Suprapubic skin (tissue), 4 donors: ENCODE results near the gene CIRBP. TPM values are rescaled to one million over a fixed set of nuclear protein-coding genes. Genes with fewer than 3 reads are reported as not detected.

ENCODE experiments used
- DNase-seq, 2 donors: peaks; one replicate each; pipeline ENCODE4 v3.0.0-alpha.2; 2019; ENCODE audit warnings: low spot score in 2 of 2
- H3K27ac ChIP-seq: fragments of 200-600 bp; sonication (generic); one replicate; pipeline ENCODE4 v1.5.1; 2019
- H3K27me3 ChIP-seq: fragments of 200-600 bp; sonication (generic); one replicate; pipeline ENCODE4 v1.5.1; 2019
- H3K36me3 ChIP-seq: fragments of 200-600 bp; sonication (generic); one replicate; pipeline ENCODE4 v1.5.1; 2019
- H3K4me1 ChIP-seq: fragments of 200-600 bp; sonication (generic); one replicate; pipeline ENCODE4 v1.5.1; 2019
- H3K4me3 ChIP-seq: fragments of 200-600 bp; sonication (generic); one replicate; pipeline ENCODE4 v1.5.1; 2019; ENCODE audit warnings: mild to moderate bottlenecking
- H3K9me3 ChIP-seq: fragments of 200-600 bp; sonication (generic); one replicate; pipeline ENCODE4 v1.5.1; 2019
- EP300 ChIP-seq: sonication (generic); formaldehyde crosslinking; IDR thresholded peaks from one replicate; pipeline ENCODE4 v1.6.1; 2017; ENCODE audit warnings: antibody characterized with exemption
- POLR2A ChIP-seq, 2 donors: fragments of 450-650 bp; IDR thresholded peaks; one replicate each; pipeline ENCODE4 v1.6.1; 2017; ENCODE audit warnings: antibody characterized with exemption in 2 of 2, mild to moderate bottlenecking in 2 of 2, moderate library complexity in 2 of 2
- POLR2AphosphoS5 ChIP-seq, 3 donors: sonication (generic); formaldehyde crosslinking; IDR thresholded peaks; one replicate each; pipeline ENCODE4 v1.6.1; 2017; ENCODE audit warnings: antibody characterized with exemption in 3 of 3
- WGBS: methylation state at CpG from one replicate; pipeline ENCODE4 v1.1.5; 2018; 5-methylcytosine and 5-hydroxymethylcytosine counted together
- total RNA-seq, 4 donors: library from RNA; depleted of rRNA; stranded (reverse); fragments of >200 nt; gene quantifications; one replicate each; pipeline ENCODE4 v1.1.0, GENCODE V29; 2016
- TF ChIP-seq, protein P1 (sequence below), 2 donors: fragments of 200-600 bp in 1 of 2; fragments of 450-650 bp in 1 of 2; sonication (generic) in 1 of 2; IDR thresholded peaks; one replicate each; pipeline ENCODE4 v1.5.1; 2016 to 2019; ENCODE audit warnings: antibody characterized with exemption in 2 of 2, mild to moderate bottlenecking in 1 of 2, moderate library complexity in 1 of 2

Gene CIRBP
- total RNA-seq, 4 donors from 2014 or later: 338 to 672 (median 451) TPM

DNA sequence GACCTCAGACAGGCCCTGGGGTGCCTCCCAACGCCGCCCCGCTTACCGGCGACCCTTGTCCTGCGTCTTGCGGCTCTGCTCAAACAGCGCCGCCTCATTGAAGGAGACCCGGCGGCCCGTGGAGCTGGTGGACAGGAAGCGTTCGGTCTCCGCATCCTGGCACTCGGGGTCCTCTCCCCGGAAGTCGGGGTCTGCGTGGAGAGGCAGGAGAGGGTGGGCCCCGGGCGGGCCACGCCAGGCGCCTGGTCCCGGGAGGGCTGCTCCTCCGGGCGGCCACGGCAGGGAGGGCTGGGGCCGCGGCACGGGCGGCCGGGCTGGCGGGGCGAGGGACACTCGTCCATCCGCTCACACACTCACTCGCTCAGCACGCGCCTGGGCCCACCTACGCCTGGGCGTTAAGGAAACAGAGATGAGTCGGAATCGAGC, 34.2 kb upstream of the CIRBP start:
- TF ChIP-seq POLR2AphosphoS5 (IDR thresholded peaks at IDR 0.05): no peak
- no peak for TF ChIP-seq POLR2A (IDR thresholded peaks at IDR 0.05)
- TF ChIP-seq, protein P1, sequence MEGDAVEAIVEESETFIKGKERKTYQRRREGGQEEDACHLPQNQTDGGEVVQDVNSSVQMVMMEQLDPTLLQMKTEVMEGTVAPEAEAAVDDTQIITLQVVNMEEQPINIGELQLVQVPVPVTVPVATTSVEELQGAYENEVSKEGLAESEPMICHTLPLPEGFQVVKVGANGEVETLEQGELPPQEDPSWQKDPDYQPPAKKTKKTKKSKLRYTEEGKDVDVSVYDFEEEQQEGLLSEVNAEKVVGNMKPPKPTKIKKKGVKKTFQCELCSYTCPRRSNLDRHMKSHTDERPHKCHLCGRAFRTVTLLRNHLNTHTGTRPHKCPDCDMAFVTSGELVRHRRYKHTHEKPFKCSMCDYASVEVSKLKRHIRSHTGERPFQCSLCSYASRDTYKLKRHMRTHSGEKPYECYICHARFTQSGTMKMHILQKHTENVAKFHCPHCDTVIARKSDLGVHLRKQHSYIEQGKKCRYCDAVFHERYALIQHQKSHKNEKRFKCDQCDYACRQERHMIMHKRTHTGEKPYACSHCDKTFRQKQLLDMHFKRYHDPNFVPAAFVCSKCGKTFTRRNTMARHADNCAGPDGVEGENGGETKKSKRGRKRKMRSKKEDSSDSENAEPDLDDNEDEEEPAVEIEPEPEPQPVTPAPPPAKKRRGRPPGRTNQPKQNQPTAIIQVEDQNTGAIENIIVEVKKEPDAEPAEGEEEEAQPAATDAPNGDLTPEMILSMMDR (IDR thresholded peaks at IDR 0.05): no peak
- TF ChIP-seq EP300: no peak
- Histone ChIP-seq H3K9me3 (no peaks in the 10 kb centered on the region), H3K4me1 (peaks cover 54% of the 10 kb centered on the region), H3K27ac (no peak overlapping the region), H3K36me3 (no peaks in the 10 kb centered on the region), H3K27me3 (peaks cover 7% of the 10 kb centered on the region), H3K4me3 (no peak overlapping the region)
- 95% methylated on average over 25 of the region's 43 CpGs for WGBS
- DNase-seq: no peak

DNA sequence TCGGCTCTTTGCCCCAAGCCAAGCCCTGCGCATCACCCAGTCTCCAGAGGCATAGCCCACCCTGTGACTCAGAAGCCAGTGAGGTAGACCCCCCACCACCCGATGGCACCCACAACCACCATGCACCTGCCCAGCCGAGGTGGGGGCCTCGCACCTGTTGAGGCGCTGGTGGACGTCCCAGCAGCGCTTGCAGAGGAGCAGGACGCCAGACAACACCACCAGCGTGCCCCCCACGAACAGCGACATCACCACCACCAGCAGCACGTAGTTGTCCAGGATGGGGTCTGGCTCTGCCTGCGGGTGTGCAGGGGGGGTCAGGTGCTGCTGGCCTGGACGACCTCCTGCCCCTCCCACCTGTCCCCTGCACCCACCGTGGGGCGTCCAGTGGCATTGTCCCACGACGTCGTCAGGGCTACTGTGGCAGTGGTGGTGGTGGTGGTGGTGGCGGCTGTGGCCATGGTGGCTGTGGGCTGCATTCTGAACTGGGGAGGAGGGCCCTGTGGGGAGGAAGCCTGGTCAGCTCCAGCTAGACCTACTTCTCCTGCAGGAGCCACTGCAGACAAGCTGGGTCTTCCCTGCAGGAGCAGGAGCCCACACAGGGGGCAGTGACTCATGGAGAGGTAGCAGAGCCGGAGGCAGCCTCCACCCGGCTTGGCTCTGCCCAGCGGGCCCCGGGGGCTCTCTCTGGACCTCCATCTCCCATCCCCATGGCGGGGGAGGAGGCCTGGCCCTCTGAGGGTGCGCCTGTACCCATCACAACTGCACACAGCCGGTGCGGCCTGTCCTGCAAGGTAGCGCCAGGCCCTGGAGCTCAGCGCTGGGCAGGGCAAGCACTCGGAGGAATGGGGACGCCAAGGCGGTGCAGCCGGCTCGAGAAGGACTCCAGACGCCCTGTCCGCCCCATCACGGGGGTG, 33.2 kb upstream of the CIRBP start:
- H3K27ac ChIP-seq: peak overlapping the region; percentile 19
- H3K9me3 ChIP-seq: no peaks in the 10 kb centered on the region
- H3K4me3 ChIP-seq: peak overlapping the region; percentile 71
- no peak for DNase-seq
- H3K36me3 ChIP-seq: no peaks in the 10 kb centered on the region
- 80% methylated on average over 5 of the region's 39 CpGs for WGBS
- TF ChIP-seq, protein P1 (IDR thresholded peaks at IDR 0.05): no peak
- TF ChIP-seq EP300: no peak
- TF ChIP-seq POLR2A (IDR thresholded peaks at IDR 0.05): no peak
- TF ChIP-seq POLR2AphosphoS5 (IDR thresholded peaks at IDR 0.05): no peak
- H3K27me3 ChIP-seq: peaks cover 7% of the 10 kb centered on the region
- peaks cover 63% of the 10 kb centered on the region for H3K4me1 ChIP-seq

DNA sequence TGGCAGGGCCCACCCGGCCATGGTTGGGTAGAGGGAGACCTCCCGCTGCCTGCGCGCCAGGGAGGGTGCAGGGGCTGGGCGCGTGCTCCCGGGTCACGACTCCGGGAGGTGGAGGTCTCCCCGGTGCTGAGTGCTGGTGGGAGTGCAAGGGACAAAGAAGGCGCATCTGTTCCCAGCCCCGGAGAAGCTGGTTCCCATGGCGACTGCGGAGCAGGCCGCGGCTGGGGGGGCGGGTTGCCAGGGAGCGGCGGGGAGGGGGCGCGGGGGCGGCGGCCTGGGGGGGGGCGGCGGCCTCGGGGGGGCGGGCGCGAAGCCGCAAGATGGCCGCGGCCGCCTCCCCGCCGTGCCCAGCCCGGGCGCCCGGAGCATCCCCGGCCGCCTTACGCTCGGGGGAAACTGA, 32.6 kb upstream of the CIRBP start:
- peak overlapping the region; percentile 19 for H3K27ac ChIP-seq
- H3K27me3 ChIP-seq: peaks cover 7% of the 10 kb centered on the region
- H3K9me3 ChIP-seq: no peaks in the 10 kb centered on the region
- H3K4me3 ChIP-seq: peak overlapping the region; percentile 71
- no peak for DNase-seq
- H3K4me1 ChIP-seq: peaks cover 68% of the 10 kb centered on the region
- WGBS: no CpG with 5 or more reads among the region's 42 CpGs
- H3K36me3 ChIP-seq: no peaks in the 10 kb centered on the region
- no peak for TF ChIP-seq EP300
- TF ChIP-seq, protein P1 (IDR thresholded peaks at IDR 0.05): no peak
- no peak for TF ChIP-seq POLR2A (IDR thresholded peaks at IDR 0.05)
- TF ChIP-seq POLR2AphosphoS5 (IDR thresholded peaks at IDR 0.05): no peak

DNA sequence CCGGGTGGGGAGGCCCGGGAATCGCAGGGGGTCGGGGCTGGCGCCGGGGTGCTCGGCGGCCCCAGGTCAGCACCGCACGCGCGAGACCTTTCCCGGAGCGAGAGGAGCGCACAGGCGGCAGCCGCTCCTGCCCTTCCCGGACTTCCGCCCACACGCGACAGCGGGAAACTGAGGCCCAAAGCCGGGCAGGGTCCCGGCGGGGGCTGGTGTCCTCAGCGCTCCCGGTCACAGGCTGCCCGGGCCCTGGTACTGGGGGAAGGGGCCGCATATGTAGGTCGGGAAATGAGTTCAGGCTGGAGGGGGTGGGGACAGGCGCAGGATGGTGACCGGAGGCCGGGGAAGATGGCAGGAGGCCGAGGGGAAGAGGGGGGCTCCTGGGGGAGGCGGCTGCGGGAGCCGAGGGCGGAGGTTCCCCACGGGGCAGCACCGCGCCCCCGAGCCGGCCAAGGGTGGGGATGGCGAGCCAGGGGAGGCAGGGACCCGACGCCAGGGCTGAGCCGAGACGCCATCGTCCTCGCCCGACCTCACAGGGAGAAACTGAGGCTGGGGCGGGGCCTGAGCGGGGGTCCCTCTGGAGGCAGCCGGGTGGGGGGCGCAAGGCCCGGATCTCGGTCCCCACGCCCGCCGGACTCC, 32.0 kb upstream of the CIRBP start:
- peak overlapping the region; percentile 71 for H3K4me3 ChIP-seq
- H3K36me3 ChIP-seq: no peaks in the 10 kb centered on the region
- no peaks in the 10 kb centered on the region for H3K9me3 ChIP-seq
- peak overlapping the region; percentile 65 for H3K27ac ChIP-seq
- no peak for DNase-seq
- WGBS: 0% methylated on average over 15 of the region's 60 CpGs
- H3K4me1 ChIP-seq: peaks cover 65% of the 10 kb centered on the region
- peaks cover 7% of the 10 kb centered on the region for H3K27me3 ChIP-seq
- TF ChIP-seq, protein P1 (IDR thresholded peaks at IDR 0.05): no peak
- no peak for TF ChIP-seq POLR2AphosphoS5 (IDR thresholded peaks at IDR 0.05)
- TF ChIP-seq POLR2A (IDR thresholded peaks at IDR 0.05): no peak
- TF ChIP-seq EP300: no peak

DNA sequence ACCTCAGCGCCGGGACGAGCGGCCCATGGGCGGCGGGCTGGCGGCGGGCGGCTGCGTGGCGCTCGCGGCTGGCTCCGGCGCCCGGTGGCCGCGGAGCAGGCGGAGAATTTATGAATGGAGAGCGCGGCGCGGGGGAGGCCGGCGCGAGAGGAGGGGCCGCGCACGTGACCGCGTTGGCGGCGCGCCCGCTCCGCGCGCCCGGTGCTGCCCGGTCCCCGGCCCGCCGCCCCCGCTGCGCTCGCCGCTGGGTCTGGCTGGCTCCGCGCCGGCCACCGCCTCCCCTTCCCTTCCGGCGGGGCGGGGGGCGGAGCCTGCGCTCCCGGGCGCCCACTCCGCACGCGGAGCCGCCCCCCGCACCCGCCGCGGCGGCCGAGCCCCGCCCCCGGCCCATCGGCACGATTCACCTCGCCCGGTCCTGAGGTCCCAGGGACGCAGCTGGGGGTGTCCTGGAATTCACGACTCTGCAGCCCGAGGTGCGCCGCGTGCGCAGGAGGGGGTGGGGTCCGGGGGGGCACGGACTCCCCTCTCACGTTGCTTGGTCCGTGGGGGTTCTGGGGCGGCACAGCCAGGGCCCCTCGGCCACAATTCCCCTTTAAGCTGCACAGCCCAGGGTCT, 31.3 kb upstream of the CIRBP start, which contains the start of gene CBARP:
Gene CBARP (minus strand): TSS at position 252 of the 615 bp plus-strand sequence. CDS start 1,905 bp downstream, outside the sequence.
- Histone ChIP-seq H3K27me3 (peaks cover 7% of the 10 kb centered on the region), H3K36me3 (no peaks in the 10 kb centered on the region), H3K27ac (peak within 1 kb of the TSS; percentile 65), H3K4me3 (peak within 1 kb of the TSS; percentile 71), H3K4me1 (peaks cover 65% of the 10 kb centered on the region), H3K9me3 (no peaks in the 10 kb centered on the region)
- whole genome bisulfite sequencing: 20% methylated on average over 2 of the region's 87 CpGs
- no peak for DNase-seq
- TF ChIP-seq POLR2A (IDR thresholded peaks at IDR 0.05): no peak
- no peak for TF ChIP-seq EP300
- TF ChIP-seq, protein P1 (IDR thresholded peaks at IDR 0.05): no peak
- TF ChIP-seq POLR2AphosphoS5 (IDR thresholded peaks at IDR 0.05): no peak
